GM23338 (cell line): ENCODE data around the gene MYO18B. TPM values are rescaled to one million over a fixed set of nuclear protein-coding genes. Genes with fewer than 3 reads are reported as not detected.

Source experiments
- ATAC-seq: fragments of 200-7000 bp; cut with Tn5 transposase; 3 replicates; pipeline ENCODE4 v1.9.1; 2020
- DNase-seq: peaks from one replicate; pipeline ENCODE4 v3.0.0-alpha.2; 2015; ENCODE audit warnings: low spot score
- H2AFZ ChIP-seq: fragments of 200-600 bp; sonication (generic); 2 replicates; pipeline ENCODE4 v1.8.0; 2016; ENCODE audit warnings: antibody characterized with exemption, mild to moderate bottlenecking, moderate library complexity
- H3F3A ChIP-seq: fragments of 200-600 bp; sonication (generic); replicated peaks from 2 replicates; pipeline ENCODE4 v1.8.0; 2017; ENCODE audit warnings: antibody characterized with exemption, mixed run types, low read depth
- H3K27ac ChIP-seq: fragments of 200-600 bp; sonication (generic); 2 replicates; pipeline ENCODE4 v1.6.1; 2016; ENCODE audit warnings: low read depth
- H3K27me3 ChIP-seq: fragments of 200-600 bp; sonication (generic); 2 replicates; pipeline ENCODE4 v1.8.0; 2016; ENCODE audit warnings: mild to moderate bottlenecking, mixed run types, moderate library complexity; ENCODE audit not compliant: insufficient read depth
- H3K36me3 ChIP-seq: fragments of 200-600 bp; sonication (generic); 2 replicates; pipeline ENCODE4 v1.8.0; 2016; ENCODE audit warnings: mild to moderate bottlenecking; ENCODE audit not compliant: insufficient read depth
- H3K4me1 ChIP-seq: fragments of 200-600 bp; sonication (generic); 2 replicates; pipeline ENCODE4 v1.8.0; 2016; ENCODE audit warnings: mild to moderate bottlenecking, moderate library complexity; ENCODE audit not compliant: insufficient read depth
- H3K4me2 ChIP-seq: fragments of 200-600 bp; sonication (generic); 2 replicates; pipeline ENCODE4 v1.7.1; 2017; ENCODE audit warnings: mixed run types
- H3K4me3 ChIP-seq: fragments of 200-600 bp; sonication (generic); 2 replicates; pipeline ENCODE4 v1.6.1; 2016; ENCODE audit warnings: mixed run types
- H3K79me2 ChIP-seq: fragments of 200-600 bp; sonication (generic); replicated peaks from 2 replicates; pipeline ENCODE4 v1.8.0; 2017; ENCODE audit warnings: mild to moderate bottlenecking; ENCODE audit not compliant: insufficient read depth
- H3K9me2 ChIP-seq: fragments of 200-600 bp; sonication (generic); 2 replicates; pipeline ENCODE4 v1.8.0; 2017; ENCODE audit not compliant: insufficient read depth
- H4K20me1 ChIP-seq: fragments of 200-600 bp; sonication (generic); replicated peaks from 2 replicates; pipeline ENCODE4 v1.8.0; 2017; ENCODE audit warnings: mild to moderate bottlenecking; ENCODE audit not compliant: insufficient read depth
- H3K27ac Mint-ChIP-seq: 2 replicates; pipeline ENCODE4 v1.8.0; 2020; ENCODE audit warnings: inconsistent platforms, mild to moderate bottlenecking, moderate library complexity, mixed read lengths
- H3K27me3 Mint-ChIP-seq: 3 replicates; pipeline ENCODE4 v1.8.0; 2022; ENCODE audit warnings: low read depth, mild to moderate bottlenecking, moderate library complexity, mixed read lengths, inconsistent platforms; ENCODE audit not compliant: insufficient read depth, poor library complexity
- H3K36me3 Mint-ChIP-seq: 3 replicates; pipeline ENCODE4 v1.8.0; 2021; ENCODE audit warnings: low read depth, mild to moderate bottlenecking, inconsistent platforms, moderate library complexity, mixed read lengths
- H3K4me1 Mint-ChIP-seq: 3 replicates; pipeline ENCODE4 v1.8.0; 2020; ENCODE audit warnings: mild to moderate bottlenecking, inconsistent platforms, mixed read lengths
- H3K4me3 Mint-ChIP-seq: 3 replicates; pipeline ENCODE4 v1.8.0; 2021; ENCODE audit warnings: moderate library complexity, mild to moderate bottlenecking, inconsistent platforms, mixed read lengths
- H3K9me3 Mint-ChIP-seq: 3 replicates; pipeline ENCODE4 v1.8.0; 2020; ENCODE audit warnings: moderate library complexity, mild to moderate bottlenecking, inconsistent platforms, mixed read lengths
- CREB1 ChIP-seq: fragments of 250-450 bp; sonication (Bioruptor Pico); IDR thresholded peaks from 2 replicates; pipeline ENCODE4 v1.5.0; 2020; ENCODE audit warnings: low read depth, mild to moderate bottlenecking, moderate library complexity
- EZH2 ChIP-seq: fragments of 200-600 bp; sonication (generic); IDR thresholded peaks from one replicate; pipeline ENCODE4 v1.8.0; 2017; ENCODE audit warnings: antibody characterized with exemption, mild to moderate bottlenecking, low read depth; ENCODE audit not compliant: unreplicated experiment
- EZH2phosphoT487 ChIP-seq: fragments of 200-600 bp; sonication (generic); IDR thresholded peaks from one replicate; pipeline ENCODE4 v1.8.1; 2018; ENCODE audit warnings: antibody characterized with exemption; ENCODE audit not compliant: unreplicated experiment
- JUNB ChIP-seq: IDR thresholded peaks from one replicate; pipeline ENCODE4 v1.6.1; 2016; ENCODE audit warnings: antibody characterized with exemption; ENCODE audit not compliant: unreplicated experiment
- NANOG ChIP-seq: IDR thresholded peaks from 2 replicates; pipeline ENCODE4 v1.6.1; 2016; ENCODE audit warnings: antibody characterized with exemption, borderline replicate concordance
- POLR2AphosphoS5 ChIP-seq: IDR thresholded peaks from 2 replicates; pipeline ENCODE4 v1.6.1; 2016; ENCODE audit warnings: antibody characterized with exemption, low read depth
- STAT1 ChIP-seq: IDR thresholded peaks from one replicate; pipeline ENCODE4 v1.6.1; 2016; ENCODE audit warnings: antibody characterized with exemption; ENCODE audit not compliant: unreplicated experiment
- ZNF114 ChIP-seq: fragments of 250-450 bp; sonication (Bioruptor Pico); IDR thresholded peaks from 2 replicates; pipeline ENCODE4 v1.5.0; 2020; ENCODE audit warnings: mild to moderate bottlenecking, moderate library complexity
- ZNF331 ChIP-seq: fragments of 250-450 bp; sonication (Bioruptor Pico); IDR thresholded peaks from 2 replicates; pipeline ENCODE4 v1.5.0; 2020; ENCODE audit warnings: low read depth, mild to moderate bottlenecking, moderate library complexity
- polyA plus RNA-seq: library from polyadenylated mRNA; unstranded; fragments of >200 nt; fragmentation: Nextera tagmentation; extraction: Ambion mirVana; gene quantifications from 2 replicates; pipeline ENCODE4 v1.2.1, GENCODE V29; 2016
- total RNA-seq: library from RNA; depleted of rRNA; stranded (reverse); fragments of >200 nt; shearing (Covaris generic); gene quantifications from 2 replicates; pipeline ENCODE4 v1.2.3, GENCODE V29; 2014
- TF ChIP-seq, protein P1 (sequence below): IDR thresholded peaks from 2 replicates; pipeline ENCODE4 v1.6.1; 2016; ENCODE audit warnings: antibody characterized with exemption
- TF ChIP-seq, protein P2 (sequence below): fragments of 250-450 bp; sonication (Bioruptor Pico); IDR thresholded peaks from 2 replicates; pipeline ENCODE4 v1.5.0; 2020; ENCODE audit warnings: mild to moderate bottlenecking, moderate library complexity

Gene MYO18B
- total and polyA plus RNA-seq, 2 experiments from 2014 or later = 0.36 to 0.45 TPM

DNA sequence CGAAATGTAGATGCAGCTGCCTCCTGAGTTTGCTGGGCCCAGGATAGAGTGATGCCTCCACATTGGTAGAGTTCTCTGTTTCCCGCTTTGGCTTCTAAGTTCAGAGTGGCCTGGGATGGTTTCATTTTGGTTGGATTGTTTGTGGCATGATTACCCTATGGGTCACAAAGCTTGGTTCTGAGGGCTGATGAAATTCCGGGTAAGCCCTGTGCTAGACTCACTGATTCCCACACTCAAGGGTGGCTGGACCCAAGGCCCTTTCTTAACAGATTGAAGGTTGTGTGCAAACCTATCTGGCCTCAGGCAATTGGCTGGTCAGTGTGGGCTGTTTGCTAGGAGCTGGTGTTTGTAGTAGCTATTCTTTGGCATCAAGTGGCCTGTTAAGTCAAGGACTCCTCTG, 158.4 kb downstream of the MYO18B start (continued):
- TF ChIP-seq, protein P1, sequence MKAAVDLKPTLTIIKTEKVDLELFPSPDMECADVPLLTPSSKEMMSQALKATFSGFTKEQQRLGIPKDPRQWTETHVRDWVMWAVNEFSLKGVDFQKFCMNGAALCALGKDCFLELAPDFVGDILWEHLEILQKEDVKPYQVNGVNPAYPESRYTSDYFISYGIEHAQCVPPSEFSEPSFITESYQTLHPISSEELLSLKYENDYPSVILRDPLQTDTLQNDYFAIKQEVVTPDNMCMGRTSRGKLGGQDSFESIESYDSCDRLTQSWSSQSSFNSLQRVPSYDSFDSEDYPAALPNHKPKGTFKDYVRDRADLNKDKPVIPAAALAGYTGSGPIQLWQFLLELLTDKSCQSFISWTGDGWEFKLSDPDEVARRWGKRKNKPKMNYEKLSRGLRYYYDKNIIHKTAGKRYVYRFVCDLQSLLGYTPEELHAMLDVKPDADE = no peak
- no peak for TF ChIP-seq EZH2phosphoT487

DNA sequence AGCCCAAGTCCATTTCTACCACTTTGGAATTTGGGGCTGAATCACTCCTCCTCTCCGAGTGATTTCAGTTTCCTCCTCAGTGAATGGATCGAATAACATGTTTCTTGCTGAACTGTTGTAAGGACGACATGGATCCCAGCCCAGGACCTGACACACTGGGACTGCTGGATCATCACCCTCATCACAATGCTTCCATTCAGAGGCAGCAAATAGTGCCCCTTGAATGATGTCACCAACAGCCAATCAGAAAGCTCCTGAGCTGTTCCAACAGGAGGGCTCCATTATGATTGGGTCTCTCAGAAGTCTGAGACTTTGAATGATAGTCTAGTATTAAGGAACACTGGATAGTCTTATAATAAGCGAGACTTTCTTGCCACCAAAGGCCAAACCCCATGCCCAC, 158.9 kb downstream of the MYO18B start:
- Histone ChIP-seq H3K9me2 (no peaks in the 10 kb centered on the region; the same call in 1 of the 2 replicates), H3K4me2 (no peak overlapping the region), H3K4me3 (no peak overlapping the region), H3K4me1 (no peaks in the 10 kb centered on the region; the same call in none of the 2 replicates), H3K27ac (no peak overlapping the region), H3K27me3 (no peaks in the 10 kb centered on the region), H3K36me3 (no peaks in the 10 kb centered on the region), H3F3A (no peaks in the 10 kb centered on the region), H4K20me1 (no peaks in the 10 kb centered on the region), H2AFZ (no peak overlapping the region), H3K79me2 (no peaks in the 10 kb centered on the region)
- DNase-seq (peak; percentile 29), ATAC-seq (no peak)
- Mint-ChIP-seq H3K9me3 (no peaks in the 10 kb centered on the region), H3K36me3 (no peaks in the 10 kb centered on the region), H3K4me3 (no peak overlapping the region), H3K4me1 (peaks cover 9% of the 10 kb centered on the region), H3K27ac (no peak overlapping the region), H3K27me3 (peaks cover 4% of the 10 kb centered on the region)
- TF ChIP-seq ZNF114 (CRISPR knock-in tag) = no peak
- TF ChIP-seq, protein P1 = no peak
- TF ChIP-seq ZNF331 (CRISPR knock-in tag) = no peak
- TF ChIP-seq, protein P2, sequence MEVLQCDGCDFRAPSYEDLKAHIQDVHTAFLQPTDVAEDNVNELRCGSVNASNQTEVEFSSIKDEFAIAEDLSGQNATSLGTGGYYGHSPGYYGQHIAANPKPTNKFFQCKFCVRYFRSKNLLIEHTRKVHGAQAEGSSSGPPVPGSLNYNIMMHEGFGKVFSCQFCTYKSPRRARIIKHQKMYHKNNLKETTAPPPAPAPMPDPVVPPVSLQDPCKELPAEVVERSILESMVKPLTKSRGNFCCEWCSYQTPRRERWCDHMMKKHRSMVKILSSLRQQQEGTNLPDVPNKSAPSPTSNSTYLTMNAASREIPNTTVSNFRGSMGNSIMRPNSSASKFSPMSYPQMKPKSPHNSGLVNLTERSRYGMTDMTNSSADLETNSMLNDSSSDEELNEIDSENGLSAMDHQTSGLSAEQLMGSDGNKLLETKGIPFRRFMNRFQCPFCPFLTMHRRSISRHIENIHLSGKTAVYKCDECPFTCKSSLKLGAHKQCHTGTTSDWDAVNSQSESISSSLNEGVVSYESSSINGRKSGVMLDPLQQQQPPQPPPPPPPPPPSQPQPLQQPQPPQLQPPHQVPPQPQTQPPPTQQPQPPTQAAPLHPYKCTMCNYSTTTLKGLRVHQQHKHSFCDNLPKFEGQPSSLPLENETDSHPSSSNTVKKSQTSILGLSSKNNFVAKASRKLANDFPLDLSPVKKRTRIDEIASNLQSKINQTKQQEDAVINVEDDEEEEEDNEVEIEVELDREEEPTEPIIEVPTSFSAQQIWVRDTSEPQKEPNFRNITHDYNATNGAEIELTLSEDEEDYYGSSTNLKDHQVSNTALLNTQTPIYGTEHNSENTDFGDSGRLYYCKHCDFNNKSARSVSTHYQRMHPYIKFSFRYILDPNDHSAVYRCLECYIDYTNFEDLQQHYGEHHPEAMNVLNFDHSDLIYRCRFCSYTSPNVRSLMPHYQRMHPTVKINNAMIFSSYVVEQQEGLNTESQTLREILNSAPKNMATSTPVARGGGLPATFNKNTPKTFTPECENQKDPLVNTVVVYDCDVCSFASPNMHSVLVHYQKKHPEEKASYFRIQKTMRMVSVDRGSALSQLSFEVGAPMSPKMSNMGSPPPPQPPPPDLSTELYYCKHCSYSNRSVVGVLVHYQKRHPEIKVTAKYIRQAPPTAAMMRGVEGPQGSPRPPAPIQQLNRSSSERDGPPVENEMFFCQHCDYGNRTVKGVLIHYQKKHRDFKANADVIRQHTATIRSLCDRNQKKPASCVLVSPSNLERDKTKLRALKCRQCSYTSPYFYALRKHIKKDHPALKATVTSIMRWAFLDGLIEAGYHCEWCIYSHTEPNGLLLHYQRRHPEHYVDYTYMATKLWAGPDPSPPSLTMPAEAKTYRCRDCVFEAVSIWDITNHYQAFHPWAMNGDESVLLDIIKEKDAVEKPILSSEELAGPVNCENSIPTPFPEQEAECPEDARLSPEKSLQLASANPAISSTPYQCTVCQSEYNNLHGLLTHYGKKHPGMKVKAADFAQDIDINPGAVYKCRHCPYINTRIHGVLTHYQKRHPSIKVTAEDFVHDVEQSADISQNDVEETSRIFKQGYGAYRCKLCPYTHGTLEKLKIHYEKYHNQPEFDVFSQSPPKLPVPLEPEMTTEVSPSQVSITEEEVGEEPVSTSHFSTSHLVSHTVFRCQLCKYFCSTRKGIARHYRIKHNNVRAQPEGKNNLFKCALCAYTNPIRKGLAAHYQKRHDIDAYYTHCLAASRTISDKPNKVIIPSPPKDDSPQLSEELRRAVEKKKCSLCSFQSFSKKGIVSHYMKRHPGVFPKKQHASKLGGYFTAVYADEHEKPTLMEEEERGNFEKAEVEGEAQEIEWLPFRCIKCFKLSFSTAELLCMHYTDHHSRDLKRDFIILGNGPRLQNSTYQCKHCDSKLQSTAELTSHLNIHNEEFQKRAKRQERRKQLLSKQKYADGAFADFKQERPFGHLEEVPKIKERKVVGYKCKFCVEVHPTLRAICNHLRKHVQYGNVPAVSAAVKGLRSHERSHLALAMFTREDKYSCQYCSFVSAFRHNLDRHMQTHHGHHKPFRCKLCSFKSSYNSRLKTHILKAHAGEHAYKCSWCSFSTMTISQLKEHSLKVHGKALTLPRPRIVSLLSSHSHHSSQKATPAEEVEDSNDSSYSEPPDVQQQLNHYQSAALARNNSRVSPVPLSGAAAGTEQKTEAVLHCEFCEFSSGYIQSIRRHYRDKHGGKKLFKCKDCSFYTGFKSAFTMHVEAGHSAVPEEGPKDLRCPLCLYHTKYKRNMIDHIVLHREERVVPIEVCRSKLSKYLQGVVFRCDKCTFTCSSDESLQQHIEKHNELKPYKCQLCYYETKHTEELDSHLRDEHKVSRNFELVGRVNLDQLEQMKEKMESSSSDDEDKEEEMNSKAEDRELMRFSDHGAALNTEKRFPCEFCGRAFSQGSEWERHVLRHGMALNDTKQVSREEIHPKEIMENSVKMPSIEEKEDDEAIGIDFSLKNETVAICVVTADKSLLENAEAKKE (CRISPR knock-in tag) = no peak
- TF ChIP-seq EZH2 = no peak
- TF ChIP-seq NANOG = no peak
- no peak for TF ChIP-seq JUNB
- no peak for TF ChIP-seq EZH2phosphoT487
- no peak for TF ChIP-seq POLR2AphosphoS5
- TF ChIP-seq STAT1 = no peak
- no peak for TF ChIP-seq CREB1
